ENCODE measurements around the gene TBC1D3I.
"Not testable (repeated sequence)": the region's sequence is repeated elsewhere in the genome, so short reads cannot be mapped to it uniquely, and the experiment has no call there.

Gene TBC1D3I

GRCh38 chr17:36264470-36264869 is at the start of gene TBC1D3I:
TBC1D3I (minus strand) TSS chr17:36264570; CDS start chr17:36262985, 1,585 bp downstream.
- DNase-seq, result not testable (repeated sequence)

GRCh38 chr17:36295161-36295560 is 30.8 kb upstream of the TBC1D3I start:
- DNase-seq, result not testable (repeated sequence)

GRCh38 chr17:36289965-36290612 is 25.7 kb upstream of the TBC1D3I start:
- DNase-seq, result not testable (repeated sequence)

GRCh38 chr17:36284219-36284618 is 19.8 kb upstream of the TBC1D3I start:
- DNase-seq, result not testable (repeated sequence)

- not testable (repeated sequence) for DNase-seq
Measured at GRCh38 chr17:36283256-36283655, 18.9 kb upstream of the TBC1D3I start.

GRCh38 chr17:36242046-36242445 is 22.3 kb downstream of the TBC1D3I start:
- not testable (repeated sequence) for DNase-seq

GRCh38 chr17:36229644-36230043 is 34.7 kb downstream of the TBC1D3I start:
- DNase-seq, result not testable (repeated sequence)

GRCh38 chr17:36222967-36223366 is 41.4 kb downstream of the TBC1D3I start:
- not testable (repeated sequence) for DNase-seq

- DNase-seq, result not testable (repeated sequence)
Measured at GRCh38 chr17:36221581-36222100, 42.7 kb downstream of the TBC1D3I start.

GRCh38 chr17:36220737-36221580 is 43.4 kb downstream of the TBC1D3I start:
- DNase-seq, result not testable (repeated sequence)

- not testable (repeated sequence) for DNase-seq
Measured at GRCh38 chr17:36219556-36219955, 44.8 kb downstream of the TBC1D3I start.

- not testable (repeated sequence) for DNase-seq
Measured at GRCh38 chr17:36215406-36216308, 48.7 kb downstream of the TBC1D3I start.

- no peak for DNase-seq
Measured at GRCh38 chr17:36214918-36215317, 49.5 kb downstream of the TBC1D3I start.

GRCh38 chr17:36213695-36214094 is 50.7 kb downstream of the TBC1D3I start:
- no peak for DNase-seq

GRCh38 chr17:36212966-36213365 is 51.4 kb downstream of the TBC1D3I start:
- no peak for DNase-seq

GRCh38 chr17:36212272-36212605 is 52.1 kb downstream of the TBC1D3I start:
- DNase-seq, result no peak

GRCh38 chr17:36211484-36212271 is 52.7 kb downstream of the TBC1D3I start:
- not testable (repeated sequence) for DNase-seq

- not testable (repeated sequence) for DNase-seq
Measured at GRCh38 chr17:36210439-36211211, 53.7 kb downstream of the TBC1D3I start, which contains the start of gene CCL4L2. CCL4L2 (plus strand) TSS chr17:36211063.

- no peak for DNase-seq
Measured at GRCh38 chr17:36209575-36209974, 54.8 kb downstream of the TBC1D3I start.

- DNase-seq, result not testable (repeated sequence)
Measured at GRCh38 chr17:36207383-36207782, 57.0 kb downstream of the TBC1D3I start.

- DNase-seq, result not testable (repeated sequence)
Measured at GRCh38 chr17:36206486-36206821, 57.9 kb downstream of the TBC1D3I start.

Data from NCI-H510A (cell line).